ENCODE data around the gene PPP5C.
"Not testable (repeated sequence)": the region's sequence is repeated elsewhere in the genome, so short reads cannot be mapped to it uniquely, and the experiment has no call there.

Gene PPP5C

GRCh38 chr19:46309056-46309455 lies 37.8 kb upstream of the PPP5C start:
- no peak for DNase-seq (ENCODE audit: low read depth, low spot score)
- H3K36me3 ChIP-seq (ENCODE audit: control insufficient read depth, insufficient read depth, low read length): peaks cover 20% of the 10 kb centered on the region
- no peaks in the 10 kb centered on the region; the same call in 1 of the 2 replicates for H3K4me1 ChIP-seq (ENCODE audit: control insufficient read depth, insufficient read depth, low read length)
- 100% methylated on average over 1 of the region's 10 CpGs for WGBS (ENCODE audit: insufficient coverage, insufficient read length)
- no peak overlapping the region for H3K4me3 ChIP-seq (ENCODE audit: low read length)
- H3K9me3 ChIP-seq (ENCODE audit: control insufficient read depth, insufficient read depth, low read length): no peaks in the 10 kb centered on the region
- H3K27me3 ChIP-seq (ENCODE audit: control insufficient read depth, insufficient read depth, low read length): no peaks in the 10 kb centered on the region
- no peak overlapping the region for H3K27ac ChIP-seq (ENCODE audit: low read length)

GRCh38 chr19:46311444-46311843 lies 35.4 kb upstream of the PPP5C start:
- WGBS (ENCODE audit: insufficient coverage, insufficient read length): no CpG with 5 or more reads among the region's 5 CpGs
- Histone ChIP-seq H3K4me3 (ENCODE audit: low read length) (no peak overlapping the region), H3K4me1 (ENCODE audit: control insufficient read depth, insufficient read depth, low read length) (no peaks in the 10 kb centered on the region), H3K27ac (ENCODE audit: low read length) (no peak overlapping the region), H3K27me3 (ENCODE audit: control insufficient read depth, insufficient read depth, low read length) (no peaks in the 10 kb centered on the region), H3K36me3 (ENCODE audit: control insufficient read depth, insufficient read depth, low read length) (peaks cover 10% of the 10 kb centered on the region), H3K9me3 (ENCODE audit: control insufficient read depth, insufficient read depth, low read length) (no peaks in the 10 kb centered on the region)
- DNase-seq (ENCODE audit: low read depth, low spot score): no peak

- not testable (repeated sequence) for H3K36me3 ChIP-seq (ENCODE audit: control insufficient read depth, insufficient read depth, low read length); H3K27me3 ChIP-seq (ENCODE audit: control insufficient read depth, insufficient read depth, low read length); DNase-seq (ENCODE audit: low read depth, low spot score); H3K9me3 ChIP-seq (ENCODE audit: control insufficient read depth, insufficient read depth, low read length); H3K4me1 ChIP-seq (ENCODE audit: control insufficient read depth, insufficient read depth, low read length); H3K27ac ChIP-seq (ENCODE audit: low read length); H3K4me3 ChIP-seq (ENCODE audit: low read length)
- WGBS (ENCODE audit: insufficient coverage, insufficient read length): no CpG with 5 or more reads among the region's 14 CpGs
Measured at GRCh38 chr19:46313540-46314469, 33.1 kb upstream of the PPP5C start.

- Histone ChIP-seq H3K27ac (ENCODE audit: low read length) (no peak overlapping the region), H3K9me3 (ENCODE audit: control insufficient read depth, insufficient read depth, low read length) (no peaks in the 10 kb centered on the region), H3K4me3 (ENCODE audit: low read length) (no peak overlapping the region), H3K36me3 (ENCODE audit: control insufficient read depth, insufficient read depth, low read length) (peaks cover 5% of the 10 kb centered on the region), H3K4me1 (ENCODE audit: control insufficient read depth, insufficient read depth, low read length) (no peaks in the 10 kb centered on the region), H3K27me3 (ENCODE audit: control insufficient read depth, insufficient read depth, low read length) (no peaks in the 10 kb centered on the region)
- no CpG with 5 or more reads among the region's 2 CpGs for WGBS (ENCODE audit: insufficient coverage, insufficient read length)
- no peak for DNase-seq (ENCODE audit: low read depth, low spot score)
Measured at GRCh38 chr19:46317339-46317738, 29.5 kb upstream of the PPP5C start.

- no peaks in the 10 kb centered on the region for H3K9me3 ChIP-seq (ENCODE audit: control insufficient read depth, insufficient read depth, low read length)
- H3K4me1 ChIP-seq (ENCODE audit: control insufficient read depth, insufficient read depth, low read length): no peaks in the 10 kb centered on the region
- no CpG with 5 or more reads among the region's 6 CpGs for WGBS (ENCODE audit: insufficient coverage, insufficient read length)
- no peaks in the 10 kb centered on the region for H3K27me3 ChIP-seq (ENCODE audit: control insufficient read depth, insufficient read depth, low read length)
- no peak overlapping the region for H3K4me3 ChIP-seq (ENCODE audit: low read length)
- H3K27ac ChIP-seq (ENCODE audit: low read length): no peak overlapping the region
- DNase-seq (ENCODE audit: low read depth, low spot score): no peak
- peaks cover 5% of the 10 kb centered on the region for H3K36me3 ChIP-seq (ENCODE audit: control insufficient read depth, insufficient read depth, low read length)
Measured at GRCh38 chr19:46319613-46320012, 27.3 kb upstream of the PPP5C start.

GRCh38 chr19:46320559-46320958 lies 26.3 kb upstream of the PPP5C start:
- Histone ChIP-seq H3K9me3 (ENCODE audit: control insufficient read depth, insufficient read depth, low read length) (no peaks in the 10 kb centered on the region), H3K27me3 (ENCODE audit: control insufficient read depth, insufficient read depth, low read length) (no peaks in the 10 kb centered on the region), H3K36me3 (ENCODE audit: control insufficient read depth, insufficient read depth, low read length) (peaks cover 8% of the 10 kb centered on the region), H3K27ac (ENCODE audit: low read length) (no peak overlapping the region), H3K4me1 (ENCODE audit: control insufficient read depth, insufficient read depth, low read length) (no peaks in the 10 kb centered on the region), H3K4me3 (ENCODE audit: low read length) (no peak overlapping the region)
- no peak for DNase-seq (ENCODE audit: low read depth, low spot score)
- no CpG with 5 or more reads among the region's 5 CpGs for WGBS (ENCODE audit: insufficient coverage, insufficient read length)

- Histone ChIP-seq H3K27me3 (ENCODE audit: control insufficient read depth, insufficient read depth, low read length) (no peaks in the 10 kb centered on the region), H3K27ac (ENCODE audit: low read length) (no peak overlapping the region), H3K4me1 (ENCODE audit: control insufficient read depth, insufficient read depth, low read length) (no peaks in the 10 kb centered on the region), H3K9me3 (ENCODE audit: control insufficient read depth, insufficient read depth, low read length) (no peaks in the 10 kb centered on the region), H3K36me3 (ENCODE audit: control insufficient read depth, insufficient read depth, low read length) (peaks cover 13% of the 10 kb centered on the region), H3K4me3 (ENCODE audit: low read length) (no peak overlapping the region)
- DNase-seq (ENCODE audit: low read depth, low spot score): no peak
- WGBS (ENCODE audit: insufficient coverage, insufficient read length): no CpG with 5 or more reads among the region's 12 CpGs
Measured at GRCh38 chr19:46321653-46322052, 25.2 kb upstream of the PPP5C start.

GRCh38 chr19:46323227-46323626 lies 23.7 kb upstream of the PPP5C start:
- H3K4me3 ChIP-seq (ENCODE audit: low read length); H3K9me3 ChIP-seq (ENCODE audit: control insufficient read depth, insufficient read depth, low read length); H3K27me3 ChIP-seq (ENCODE audit: control insufficient read depth, insufficient read depth, low read length); H3K4me1 ChIP-seq (ENCODE audit: control insufficient read depth, insufficient read depth, low read length); H3K27ac ChIP-seq (ENCODE audit: low read length); DNase-seq (ENCODE audit: low read depth, low spot score): not testable (repeated sequence)
- H3K36me3 ChIP-seq (ENCODE audit: control insufficient read depth, insufficient read depth, low read length): peaks cover 15% of the 10 kb centered on the region
- WGBS (ENCODE audit: insufficient coverage, insufficient read length): no CpG with 5 or more reads among the region's 9 CpGs

- H3K4me3 ChIP-seq (ENCODE audit: low read length): no peak overlapping the region
Measured at GRCh38 chr19:46324277-46324676, 22.6 kb upstream of the PPP5C start.

GRCh38 chr19:46326608-46327007 lies 20.3 kb upstream of the PPP5C start:
- H3K36me3 ChIP-seq (ENCODE audit: control insufficient read depth, insufficient read depth, low read length): peaks cover 26% of the 10 kb centered on the region
- no CpG with 5 or more reads among the region's 4 CpGs for WGBS (ENCODE audit: insufficient coverage, insufficient read length)

More at GRCh38 chr19:46324277-46324676, 22.6 kb upstream of the PPP5C start:
- H3K36me3 ChIP-seq (ENCODE audit: control insufficient read depth, insufficient read depth, low read length): peaks cover 24% of the 10 kb centered on the region
- DNase-seq (ENCODE audit: low read depth, low spot score): no peak
- 0 out of 2 replicates have a peak, but pooled peaks cover 3% of the 10 kb centered on the region for H3K9me3 ChIP-seq (ENCODE audit: control insufficient read depth, insufficient read depth, low read length)
- H3K27me3 ChIP-seq (ENCODE audit: control insufficient read depth, insufficient read depth, low read length): no peaks in the 10 kb centered on the region
- H3K27ac ChIP-seq (ENCODE audit: low read length): no peak overlapping the region
- no peaks in the 10 kb centered on the region for H3K4me1 ChIP-seq (ENCODE audit: control insufficient read depth, insufficient read depth, low read length)
- WGBS (ENCODE audit: insufficient coverage, insufficient read length): no CpG with 5 or more reads among the region's 3 CpGs

More at GRCh38 chr19:46326608-46327007, 20.3 kb upstream of the PPP5C start:
- Histone ChIP-seq H3K4me1 (ENCODE audit: control insufficient read depth, insufficient read depth, low read length) (no peaks in the 10 kb centered on the region), H3K9me3 (ENCODE audit: control insufficient read depth, insufficient read depth, low read length) (0 out of 2 replicates have a peak, but pooled peaks cover 3% of the 10 kb centered on the region), H3K27me3 (ENCODE audit: control insufficient read depth, insufficient read depth, low read length) (no peaks in the 10 kb centered on the region), H3K27ac (ENCODE audit: low read length) (no peak overlapping the region), H3K4me3 (ENCODE audit: low read length) (no peak overlapping the region)
- DNase-seq (ENCODE audit: low read depth, low spot score): no peak

All from iPS DF 6.9 (cell line).